ENCODE measurements around the gene ADARB2. TPM values are rescaled to one million over a fixed set of nuclear protein-coding genes. Genes with fewer than 3 reads are reported as not detected.

The ADARB2 gene
- total and polyA plus RNA-seq, 7 donors, result 0.05 to 0.39 (median 0.15) TPM; not detected in 2

- Histone ChIP-seq H3K27ac (no peak overlapping the region), H3K9me3 (no peaks in the 10 kb centered on the region), H3K27me3 (ENCODE audit: insufficient read depth in 3 of 3, low read length in 2 of 3) (no peaks in the 10 kb centered on the region), H3K4me1 (peaks cover 5% of the 10 kb centered on the region), H3K4me3 (no peak overlapping the region), H3K36me3 (ENCODE audit: insufficient read depth in 1 of 2, low read depth in 1 of 2) (peaks cover 4 to 77% of the 10 kb centered on the region in 2 donors)
- intact Hi-C loops (cut with DNase I), result no loop called here
- no peak for TF ChIP-seq CTCF (IDR thresholded peaks at IDR 0.05)
- DNase-seq, result no peak
- peak in 1 of 4 donors; percentile 52 for ATAC-seq
- WGBS, 3 donors, result 62 to 72% (median 67%) methylated on average over 2 of the region's 2 CpGs
These were observed 609.2 kb downstream of the ADARB2 start for GRCh38 chr10:1128115-1128514.

- H3K36me3 ChIP-seq (ENCODE audit: insufficient read depth in 1 of 2, low read depth in 1 of 2), result peaks cover 4 to 82% of the 10 kb centered on the region in 2 donors
These were observed 609.7 kb downstream of the ADARB2 start for GRCh38 chr10:1127629-1128028.

More at GRCh38 chr10:1127629-1128028, 609.7 kb downstream of the ADARB2 start:
- H3K9me3 ChIP-seq, result no peaks in the 10 kb centered on the region
- no peaks in the 10 kb centered on the region for H3K27me3 ChIP-seq (ENCODE audit: insufficient read depth in 3 of 3, low read length in 2 of 3)
- peaks cover 5% of the 10 kb centered on the region for H3K4me1 ChIP-seq
- WGBS, 3 donors, result 86 to 89% (median 87%) methylated on average over 15 of the region's 15 CpGs
- ATAC-seq (peak in 2 of 4 donors; percentile 15 to 23), DNase-seq (no peak)
- intact Hi-C loops (cut with DNase I), result no loop called here
- no peak overlapping the region for H3K4me3 ChIP-seq
- no peak overlapping the region for H3K27ac ChIP-seq
- no peak for TF ChIP-seq CTCF (IDR thresholded peaks at IDR 0.05)
